Fibroblast of lung (primary cell): ENCODE results near the gene NUDT12.

ENCODE experiments used
- EZH2 ChIP-seq: IDR thresholded peaks from 2 replicates; pipeline ENCODE4 v1.5.1; 2012; ENCODE audit warnings: low read length, control low read depth, mild to moderate bottlenecking; ENCODE audit errors: missing control alignments
- TF ChIP-seq, protein P1 (sequence below), 2 donors: IDR thresholded peaks in 1 of 2; conservative IDR thresholded peaks in 1 of 2; 1 replicate in 1 of 2; 2 replicates in 1 of 2; pipeline ENCODE4 v1.5.1; 2011 to 2012; ENCODE audit warnings: low read length in 2 of 2, control low read depth in 1 of 2, inconsistent platforms in 1 of 2, low read depth in 1 of 2, mild to moderate bottlenecking in 1 of 2

DNA sequence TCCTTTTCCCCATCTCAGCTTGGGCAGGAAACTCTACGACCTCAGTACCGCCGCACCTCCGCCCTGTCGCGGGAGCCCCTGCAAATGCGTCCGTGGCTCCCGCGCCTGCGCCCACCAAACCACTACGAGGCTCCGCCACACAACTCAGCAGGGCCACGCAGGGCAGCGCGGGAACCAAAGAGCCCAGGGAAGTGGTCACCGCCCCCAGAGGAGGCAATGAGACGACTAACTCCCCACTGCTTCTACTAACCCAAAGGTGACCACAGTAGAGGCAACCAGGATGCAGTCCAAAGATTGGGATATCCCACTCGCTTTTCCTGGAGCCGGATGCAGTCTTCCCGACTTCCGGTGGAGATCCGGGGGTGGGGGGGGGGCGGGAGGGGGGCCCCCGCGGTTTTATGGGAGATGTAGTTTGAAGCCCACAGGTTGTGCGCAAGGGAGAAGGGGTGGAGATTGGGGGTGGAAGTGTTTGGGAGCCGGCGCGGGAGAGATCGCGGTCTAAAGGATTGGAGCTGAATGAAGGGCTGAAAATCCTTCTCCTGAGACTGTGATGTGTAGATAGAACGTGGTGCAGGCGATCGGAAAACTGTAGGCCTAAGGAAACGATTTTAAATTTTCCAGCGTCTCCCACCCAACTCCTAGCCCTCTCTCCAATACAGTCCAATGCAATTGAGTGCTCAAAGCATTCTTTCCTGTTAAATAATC is at the start of gene NUDT12:
- TF ChIP-seq, protein P1, sequence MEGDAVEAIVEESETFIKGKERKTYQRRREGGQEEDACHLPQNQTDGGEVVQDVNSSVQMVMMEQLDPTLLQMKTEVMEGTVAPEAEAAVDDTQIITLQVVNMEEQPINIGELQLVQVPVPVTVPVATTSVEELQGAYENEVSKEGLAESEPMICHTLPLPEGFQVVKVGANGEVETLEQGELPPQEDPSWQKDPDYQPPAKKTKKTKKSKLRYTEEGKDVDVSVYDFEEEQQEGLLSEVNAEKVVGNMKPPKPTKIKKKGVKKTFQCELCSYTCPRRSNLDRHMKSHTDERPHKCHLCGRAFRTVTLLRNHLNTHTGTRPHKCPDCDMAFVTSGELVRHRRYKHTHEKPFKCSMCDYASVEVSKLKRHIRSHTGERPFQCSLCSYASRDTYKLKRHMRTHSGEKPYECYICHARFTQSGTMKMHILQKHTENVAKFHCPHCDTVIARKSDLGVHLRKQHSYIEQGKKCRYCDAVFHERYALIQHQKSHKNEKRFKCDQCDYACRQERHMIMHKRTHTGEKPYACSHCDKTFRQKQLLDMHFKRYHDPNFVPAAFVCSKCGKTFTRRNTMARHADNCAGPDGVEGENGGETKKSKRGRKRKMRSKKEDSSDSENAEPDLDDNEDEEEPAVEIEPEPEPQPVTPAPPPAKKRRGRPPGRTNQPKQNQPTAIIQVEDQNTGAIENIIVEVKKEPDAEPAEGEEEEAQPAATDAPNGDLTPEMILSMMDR (conservative IDR thresholded peaks at IDR 0.05 in 1 of 2, IDR thresholded peaks at IDR 0.05 in 1 of 2; ENCODE audit: low read depth in 1 of 2, low read length in 2 of 2): no peak
- TF ChIP-seq EZH2: no peak
